NCI-H345 treated with DMSO at 0.1 percent for 48 hours (cell line): Measurements from ENCODE around the gene NCSTN.

Experiments
- DNase-seq: peaks from one replicate; lab custom pipeline; 2025; ENCODE audit not compliant: unreplicated experiment; lab: John Stamatoyannopoulos, UW

The NCSTN gene

DNA sequence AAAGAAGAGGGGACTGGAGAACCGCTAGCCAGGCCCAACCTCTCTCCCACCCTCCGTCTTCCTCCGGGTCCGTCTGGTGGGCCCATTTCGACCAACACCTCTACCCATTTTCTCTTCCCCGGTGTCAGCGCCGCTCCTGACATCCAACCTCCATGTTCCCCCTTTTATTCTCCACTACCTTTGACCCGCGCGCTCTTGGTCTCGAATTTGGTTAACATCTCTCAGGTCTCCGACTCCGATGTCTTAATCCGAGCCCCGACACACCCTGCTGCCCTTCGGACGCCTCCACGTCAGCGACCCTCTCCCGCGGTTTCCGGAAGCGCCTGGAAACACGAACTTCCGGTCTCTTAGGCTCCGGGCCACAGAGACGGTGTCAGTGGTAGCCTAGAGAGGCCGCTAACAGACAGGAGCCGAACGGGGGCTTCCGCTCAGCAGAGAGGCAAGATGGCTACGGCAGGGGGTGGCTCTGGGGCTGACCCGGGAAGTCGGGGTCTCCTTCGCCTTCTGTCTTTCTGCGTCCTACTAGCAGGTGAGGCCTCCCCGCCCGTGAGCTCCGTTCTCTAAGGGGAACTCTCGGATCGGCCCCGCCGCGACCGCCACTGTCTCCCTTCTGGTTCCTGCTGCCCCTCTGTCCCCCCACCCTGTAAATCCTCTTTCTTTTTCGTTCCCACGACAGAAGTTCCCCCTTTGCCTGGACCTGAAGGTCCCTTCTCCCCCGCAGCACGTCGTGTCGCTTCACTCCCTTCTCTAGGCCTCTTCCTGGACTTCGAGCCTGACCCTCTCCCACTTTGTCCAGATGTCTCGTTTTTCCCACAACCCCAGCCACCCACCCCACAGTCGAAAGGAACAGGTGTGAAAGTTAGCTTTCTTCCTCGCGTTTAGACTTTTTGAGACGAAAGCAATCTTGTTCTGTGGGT lies at the start of gene NCSTN, which contains the start of gene COPA:
Gene NCSTN (plus strand): TSS at position 431 of the 917 bp plus-strand sequence. CDS start 14 bp downstream, at position 445.
Gene COPA (minus strand): TSS at position 298 of the 917 bp plus-strand sequence. CDS start 80 bp downstream, at position 218.
- peak; percentile 79 for DNase-seq

DNA sequence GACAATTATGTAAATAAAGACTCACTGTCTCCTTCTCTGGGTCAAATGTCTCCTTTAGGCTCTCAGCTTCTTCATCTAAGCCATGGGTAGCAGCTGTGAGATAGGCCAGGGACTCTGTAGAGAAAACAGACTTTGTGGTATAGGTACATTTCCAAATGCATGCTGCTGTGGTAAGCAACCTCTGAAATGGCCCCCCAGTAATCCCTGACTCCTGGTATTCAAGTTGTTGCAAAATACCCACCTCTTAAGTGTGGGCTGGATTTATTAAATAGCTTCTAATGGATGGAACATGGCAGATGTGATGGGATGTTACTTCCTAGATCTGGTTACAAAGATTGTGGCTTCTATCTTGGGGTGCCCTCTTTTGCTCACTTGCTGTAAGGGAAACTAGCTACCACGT lies 47.1 kb upstream of the NCSTN start:
- DNase-seq = no peak

DNA sequence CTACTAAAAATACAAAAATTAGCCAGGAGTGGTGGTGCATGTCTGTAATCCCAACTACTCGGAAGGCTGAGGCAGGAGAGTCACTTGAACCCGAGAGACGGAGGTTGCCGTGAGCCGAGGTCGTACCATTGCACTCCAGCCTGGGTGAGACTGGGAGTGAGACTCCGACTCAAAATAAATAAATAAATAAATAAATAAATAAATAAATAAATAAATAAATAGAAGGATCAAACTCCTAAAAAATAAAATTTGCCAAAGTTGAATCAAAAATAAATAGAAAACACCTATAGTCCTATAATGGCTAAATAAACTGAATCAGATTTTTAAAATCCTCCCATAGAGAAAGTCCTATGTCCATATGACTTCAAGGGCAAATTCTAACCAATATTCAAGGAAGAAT lies 43.0 kb upstream of the NCSTN start:
- no peak for DNase-seq

DNA sequence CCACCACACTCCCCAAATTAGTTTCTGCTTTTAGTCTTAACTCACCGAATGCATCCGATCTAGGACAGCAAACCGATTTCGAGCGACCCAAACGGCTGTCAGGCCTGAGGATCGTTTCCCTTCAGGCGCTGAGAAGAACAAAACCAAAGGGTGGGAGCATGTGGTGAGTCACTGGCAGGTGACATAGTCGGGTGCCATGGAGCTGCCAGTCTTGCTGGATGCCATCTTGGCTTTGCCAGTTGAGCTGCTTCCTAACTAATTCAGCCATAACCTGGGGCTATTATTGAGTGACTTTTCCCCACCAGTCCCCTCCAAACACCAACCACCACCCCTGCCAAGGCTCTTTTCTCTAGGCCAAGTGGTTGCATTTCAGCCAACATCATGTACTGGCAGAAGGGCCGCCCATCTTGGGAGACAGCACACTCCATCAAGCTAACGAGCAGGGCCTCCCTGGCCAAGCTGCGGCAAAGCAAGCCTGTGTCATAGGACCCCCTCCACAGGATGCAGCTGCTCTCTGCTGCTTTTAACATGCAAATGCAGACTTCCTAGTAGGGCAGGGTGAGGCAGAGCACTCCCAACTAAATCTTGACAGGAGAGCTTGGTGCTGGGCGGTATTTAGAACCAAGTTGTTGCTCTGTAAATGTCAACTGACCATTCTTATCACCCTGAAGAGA lies 35.9 kb upstream of the NCSTN start:
- no peak for DNase-seq

DNA sequence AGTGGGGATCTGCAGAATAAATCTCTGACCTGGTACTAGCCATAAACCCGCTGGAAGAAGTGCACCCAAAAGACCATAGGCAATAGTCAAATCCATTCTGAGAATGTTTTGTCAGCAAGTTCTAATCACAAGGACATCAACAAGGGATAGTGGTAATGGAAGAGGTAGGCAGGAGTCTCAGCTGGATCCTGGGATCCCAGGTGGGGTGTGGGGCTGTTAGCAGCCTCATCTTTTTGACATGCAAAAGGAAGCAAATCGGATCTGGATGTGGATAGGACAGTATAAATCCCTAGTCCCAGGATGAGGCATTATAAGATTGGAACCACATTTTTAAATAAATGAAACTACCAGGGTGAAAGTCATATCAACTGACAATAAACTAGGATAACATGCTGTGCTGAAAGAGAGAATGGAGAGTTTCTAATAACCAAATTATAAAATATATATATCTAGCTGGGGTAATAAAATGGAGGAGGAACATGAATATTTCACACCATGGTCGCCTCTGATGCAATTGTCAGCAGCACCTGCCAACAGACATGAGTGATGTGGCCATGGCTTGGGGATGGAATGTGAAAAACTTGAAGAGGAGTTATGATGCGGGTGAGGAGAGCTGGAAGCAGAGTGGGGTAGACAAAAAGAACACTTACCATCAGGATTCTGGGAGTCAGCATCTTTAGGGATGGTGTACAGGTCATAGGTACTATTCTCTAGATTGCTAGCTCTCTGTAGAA lies 34.6 kb upstream of the NCSTN start:
- no peak for DNase-seq

DNA sequence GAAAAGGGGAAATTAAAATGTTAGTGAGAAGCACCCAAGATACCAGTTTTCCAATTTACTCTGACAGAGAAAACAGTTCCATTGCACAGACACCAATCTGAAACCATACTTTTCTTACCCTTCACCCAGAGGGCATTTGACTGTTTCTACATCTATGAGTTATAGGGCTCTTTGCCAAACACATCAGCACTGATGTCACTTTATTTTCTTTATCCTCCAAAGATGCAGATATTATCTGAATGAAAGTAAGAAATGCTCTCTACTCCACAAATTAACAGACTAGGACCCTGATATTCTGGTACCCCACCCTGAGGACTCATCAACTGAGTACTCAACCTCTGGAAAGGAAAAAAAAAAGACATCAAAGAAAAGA lies 34.0 kb upstream of the NCSTN start:
- no peak for DNase-seq

DNA sequence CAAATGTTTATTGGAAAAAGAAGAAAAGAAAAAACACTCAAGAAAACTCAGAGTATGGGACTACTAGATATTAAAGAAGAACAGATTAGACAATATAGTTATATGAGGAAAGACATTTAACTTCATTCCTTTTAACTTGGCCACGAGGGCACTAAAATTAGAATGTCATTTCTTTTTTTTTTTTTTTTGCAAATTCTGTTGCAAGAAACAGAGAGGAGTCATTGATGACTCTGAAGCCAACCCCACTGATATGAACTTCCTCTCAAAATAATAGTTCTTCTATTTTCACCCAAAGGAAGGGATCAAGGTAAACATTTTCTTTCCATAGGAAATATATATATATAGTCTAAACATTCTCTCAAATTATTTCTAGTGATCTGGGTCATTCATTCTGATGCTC lies 33.6 kb upstream of the NCSTN start:
- no peak for DNase-seq

DNA sequence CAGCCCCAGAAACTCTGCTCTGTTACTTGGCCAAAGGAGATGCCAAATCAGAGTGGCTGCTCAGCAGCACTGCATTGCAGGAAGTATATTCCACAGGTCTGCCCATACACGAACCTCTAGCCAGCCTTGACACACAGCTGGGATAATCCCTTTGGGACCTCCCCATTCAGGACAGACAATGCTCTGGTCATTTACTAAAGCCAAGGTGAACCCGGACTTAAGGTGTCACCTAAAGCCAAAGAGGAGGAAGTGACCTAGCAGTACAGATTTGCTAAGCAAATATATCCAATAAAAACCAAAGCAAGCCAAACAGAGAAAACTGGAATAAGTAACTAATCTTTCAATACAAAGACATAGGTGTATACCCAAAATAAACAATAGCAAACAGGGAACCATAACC lies 27.8 kb upstream of the NCSTN start:
- DNase-seq = no peak

DNA sequence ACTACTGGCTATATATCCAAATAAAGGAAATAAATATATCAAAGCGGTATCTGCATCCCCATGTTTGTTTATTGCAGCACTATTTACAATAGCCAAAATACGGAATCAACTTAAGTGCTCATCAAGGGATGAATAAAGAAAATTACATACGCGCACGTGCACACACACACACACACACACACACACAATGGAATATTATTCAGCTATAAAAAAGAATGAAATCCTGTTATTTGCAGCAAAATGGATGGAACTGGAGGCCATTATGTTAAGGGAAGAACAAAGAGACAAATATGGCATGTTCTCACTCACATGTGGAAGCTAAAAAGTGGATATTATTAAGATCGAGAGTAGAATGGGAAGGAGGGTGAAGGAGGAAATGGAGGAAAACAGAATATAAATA lies 20.4 kb upstream of the NCSTN start:
- DNase-seq = no peak

DNA sequence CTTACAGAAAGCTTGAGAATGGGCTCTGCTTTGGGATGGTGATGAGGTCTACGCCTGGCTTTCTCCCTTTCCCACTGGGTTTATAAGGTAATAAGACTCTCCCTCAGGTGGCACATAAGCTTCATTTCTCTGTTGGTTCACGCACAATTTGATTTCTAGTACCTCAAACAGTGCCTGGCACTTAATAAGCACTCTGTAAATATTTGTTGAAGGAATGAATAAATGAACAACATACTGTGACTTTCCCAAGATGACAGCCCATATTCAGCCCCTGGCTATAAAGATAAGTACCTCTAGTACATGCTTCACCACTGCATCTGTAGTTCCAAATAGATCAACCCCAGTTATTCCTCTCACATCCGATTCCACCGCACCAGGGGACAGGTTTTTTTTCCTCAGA lies 17.9 kb upstream of the NCSTN start:
- DNase-seq = peak; percentile 98

DNA sequence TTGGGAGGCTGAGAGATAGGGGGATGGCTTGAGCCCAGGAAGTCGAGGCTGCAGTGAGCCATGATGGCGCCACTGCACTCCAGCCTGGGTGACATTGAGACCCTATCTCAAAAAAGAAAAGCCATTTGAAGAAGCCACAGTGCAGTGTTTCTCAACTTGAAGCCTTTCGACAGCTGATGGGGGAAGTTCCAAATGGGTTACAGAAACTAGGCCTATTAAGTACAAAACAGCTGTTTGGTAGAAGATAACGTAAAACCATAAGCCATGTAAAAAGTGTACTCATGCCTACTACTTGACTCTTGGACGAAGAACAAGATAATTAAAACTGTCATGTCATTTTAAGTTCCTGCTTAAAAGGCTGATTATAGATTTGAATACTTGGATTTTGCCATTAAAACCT lies 16.8 kb upstream of the NCSTN start:
- DNase-seq = no peak

DNA sequence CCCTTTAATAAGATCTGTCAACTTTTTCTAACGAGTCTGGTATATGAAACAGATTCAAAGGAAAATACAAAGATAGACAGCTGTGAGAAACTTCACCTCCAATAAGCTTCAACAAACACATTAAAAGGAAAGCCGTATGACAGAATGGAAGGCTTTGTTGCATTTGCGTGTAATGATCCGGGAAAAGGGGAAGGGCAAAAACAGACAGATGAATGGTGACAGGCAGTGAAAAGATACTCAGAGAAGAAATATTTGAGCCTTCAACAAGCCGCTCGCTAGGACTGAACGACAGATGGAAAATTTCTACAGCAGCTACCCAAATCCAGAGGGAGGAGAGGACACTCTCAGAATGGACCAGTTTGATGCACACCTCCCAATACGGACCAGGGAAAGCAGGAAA lies 15.0 kb upstream of the NCSTN start:
- DNase-seq = peak; percentile 87

DNA sequence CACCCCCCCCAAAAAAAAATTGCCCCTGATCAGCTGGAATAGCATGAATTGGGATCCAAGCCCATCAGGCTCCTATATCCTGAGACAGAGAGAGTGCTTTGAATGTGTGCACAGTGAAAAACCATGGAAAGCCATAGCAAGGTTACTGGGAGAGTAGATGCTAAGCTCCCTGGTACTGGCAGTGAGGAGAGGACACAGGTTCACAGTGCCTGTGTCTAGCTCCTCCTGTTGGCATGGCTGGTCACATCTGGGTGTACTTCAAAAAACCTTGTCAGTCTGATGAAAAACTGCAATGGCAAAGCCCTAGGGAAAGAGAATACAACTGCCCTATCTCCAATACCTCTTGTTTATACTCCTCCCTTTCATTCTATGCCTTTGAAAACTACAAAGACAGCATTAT lies 13.1 kb upstream of the NCSTN start:
- DNase-seq = peak; percentile 8

DNA sequence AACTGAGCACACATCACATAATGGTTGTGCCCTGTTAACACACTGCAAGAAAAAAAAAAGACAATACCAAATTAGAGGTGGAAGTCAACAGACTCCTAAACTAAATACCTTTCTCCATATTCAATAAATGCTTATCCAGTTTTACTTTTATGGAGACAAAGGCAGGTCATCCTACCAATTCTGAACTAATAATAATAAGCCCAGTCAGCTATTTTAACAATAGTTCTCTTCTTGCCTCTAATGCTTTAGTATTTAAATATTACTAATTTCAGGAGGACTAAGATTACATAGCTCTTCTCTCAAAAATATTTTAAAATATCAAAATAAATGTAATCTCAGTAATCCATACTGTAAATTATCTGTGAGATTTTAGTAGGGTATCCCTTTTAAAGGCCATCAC lies 10.7 kb upstream of the NCSTN start:
- no peak for DNase-seq

DNA sequence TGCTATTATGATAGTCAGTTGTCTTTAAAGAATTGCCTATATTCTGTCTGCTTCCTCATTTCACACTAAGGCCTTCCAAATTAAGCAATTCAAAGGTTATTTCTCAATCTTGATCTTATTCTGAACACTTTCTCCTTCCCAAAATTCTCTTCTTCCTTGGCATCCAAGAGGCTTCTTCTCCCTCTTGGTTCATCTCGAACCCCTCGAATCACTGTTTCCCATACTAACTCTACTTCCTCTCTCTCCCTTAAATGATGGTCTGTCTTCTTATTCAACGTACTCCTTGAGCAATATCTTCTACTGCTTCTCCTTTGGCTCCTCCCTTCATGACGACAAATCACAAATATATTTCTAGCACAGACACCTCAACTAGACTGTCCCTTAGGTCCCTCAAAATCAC lies 4.6 kb upstream of the NCSTN start:
- no peak for DNase-seq

DNA sequence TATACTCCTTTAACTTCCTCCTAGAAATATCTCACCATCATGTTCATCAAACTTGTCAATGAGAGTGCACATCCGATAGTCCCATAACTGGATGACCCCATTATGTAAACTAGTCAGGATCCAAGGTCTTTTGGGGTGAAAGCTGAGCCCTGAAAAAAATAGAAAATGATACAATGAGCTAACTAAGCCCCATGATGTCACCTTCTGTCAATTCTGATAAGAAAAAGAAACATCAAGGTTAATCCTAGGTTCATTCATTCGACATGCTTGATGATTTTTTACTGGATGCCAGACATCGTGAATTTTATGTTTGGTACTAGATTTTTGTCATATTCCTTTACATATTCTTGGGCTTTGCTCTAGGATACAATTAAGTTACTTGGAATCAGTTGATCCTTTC lies 3.0 kb upstream of the NCSTN start:
- DNase-seq = no peak

DNA sequence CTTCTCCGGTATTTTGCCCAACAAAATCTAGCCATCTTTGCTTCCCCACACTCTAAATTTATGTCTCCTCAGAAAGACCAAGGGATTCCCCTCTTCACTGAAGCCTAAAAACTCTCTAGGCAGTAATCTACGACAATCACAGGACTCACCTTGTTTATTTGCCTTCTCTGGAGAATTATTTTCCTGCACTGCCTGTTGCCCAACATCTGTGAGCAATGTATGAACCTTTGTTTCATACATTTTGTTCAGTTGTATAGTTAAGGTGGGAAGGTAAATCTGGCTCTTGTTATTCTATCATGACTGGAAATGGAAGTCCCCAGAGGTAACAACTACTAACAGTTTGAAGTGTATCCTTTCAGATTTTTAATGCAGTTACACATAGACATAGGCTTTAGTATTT lies 2.3 kb upstream of the NCSTN start:
- no peak for DNase-seq

DNA sequence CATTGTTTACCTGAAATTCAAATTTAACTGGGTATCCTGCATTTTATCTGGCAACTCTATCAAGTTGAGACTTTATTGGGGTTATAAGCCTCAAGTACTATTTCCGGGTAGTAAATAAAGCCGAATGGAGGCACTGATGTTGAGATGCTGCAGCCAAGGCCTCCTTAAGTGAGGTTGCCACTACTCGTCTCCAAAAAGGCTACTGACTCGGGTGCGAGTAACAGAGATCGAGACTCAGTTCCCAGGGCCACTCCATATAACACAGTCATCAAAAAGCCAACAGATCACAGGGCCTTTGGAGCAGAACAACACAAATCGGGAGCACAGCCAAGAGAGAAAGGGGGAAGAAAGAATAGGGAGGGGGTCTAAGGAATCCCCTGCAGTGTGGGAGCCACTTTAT lies 657 bp upstream of the NCSTN start:
- no peak for DNase-seq

DNA sequence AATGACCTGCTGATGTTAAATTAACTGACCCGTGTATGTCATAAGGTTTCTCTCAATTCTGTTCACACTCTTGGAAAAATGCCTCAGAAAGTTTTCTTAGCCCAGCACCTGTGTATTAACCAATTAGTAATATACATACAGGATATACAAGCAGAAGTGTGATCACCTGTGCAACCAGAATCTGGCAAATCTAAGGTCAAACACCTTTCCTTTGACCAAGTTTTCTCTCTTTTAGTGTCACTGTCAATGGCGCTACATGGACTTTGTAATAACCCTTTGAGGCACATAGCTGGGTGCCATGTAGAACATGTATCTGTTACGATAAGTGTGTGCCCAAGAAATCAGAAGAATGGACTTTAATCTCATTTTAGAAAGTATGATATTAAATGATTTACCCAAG lies 1.1 kb downstream of the NCSTN start:
- DNase-seq = no peak

DNA sequence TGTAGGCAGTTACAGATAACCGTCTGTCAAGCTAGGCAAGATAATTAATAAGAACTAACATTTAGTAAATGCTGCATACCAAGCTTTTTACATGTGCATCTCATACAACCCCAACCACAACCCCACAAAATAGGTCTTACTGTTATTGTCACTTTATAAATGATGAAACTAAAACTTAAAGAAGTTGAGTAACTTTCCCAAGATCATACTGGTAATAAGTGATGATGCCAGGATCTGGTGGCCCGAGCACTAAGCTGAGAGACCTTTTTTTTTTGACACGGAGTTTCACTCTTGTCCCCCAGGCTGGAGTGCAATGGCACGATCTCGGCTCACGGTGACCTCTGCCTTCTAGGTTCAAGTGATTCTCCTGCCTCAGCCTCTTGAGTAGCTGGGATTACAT lies 1.8 kb downstream of the NCSTN start:
- DNase-seq = no peak

DNA sequence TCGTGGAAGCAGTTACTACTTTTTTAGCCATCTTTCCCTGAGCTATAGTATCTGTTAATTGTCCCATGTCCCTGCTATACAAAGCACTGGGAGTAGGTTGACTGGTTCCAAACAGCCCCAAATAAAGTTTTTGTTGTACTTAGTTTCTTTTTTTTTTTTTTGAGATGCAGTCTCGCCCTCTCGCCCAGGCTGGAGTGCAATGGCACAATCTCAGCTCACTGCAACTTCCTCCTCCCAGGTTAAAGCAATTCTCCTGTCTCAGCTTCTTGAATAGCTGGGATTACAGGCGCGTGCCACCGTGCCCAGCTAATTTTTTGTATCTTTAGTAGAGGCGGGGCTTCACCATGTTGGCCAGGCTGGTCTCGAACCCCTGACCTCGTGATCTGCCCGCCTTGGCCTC lies 3.3 kb downstream of the NCSTN start:
- DNase-seq = no peak

DNA sequence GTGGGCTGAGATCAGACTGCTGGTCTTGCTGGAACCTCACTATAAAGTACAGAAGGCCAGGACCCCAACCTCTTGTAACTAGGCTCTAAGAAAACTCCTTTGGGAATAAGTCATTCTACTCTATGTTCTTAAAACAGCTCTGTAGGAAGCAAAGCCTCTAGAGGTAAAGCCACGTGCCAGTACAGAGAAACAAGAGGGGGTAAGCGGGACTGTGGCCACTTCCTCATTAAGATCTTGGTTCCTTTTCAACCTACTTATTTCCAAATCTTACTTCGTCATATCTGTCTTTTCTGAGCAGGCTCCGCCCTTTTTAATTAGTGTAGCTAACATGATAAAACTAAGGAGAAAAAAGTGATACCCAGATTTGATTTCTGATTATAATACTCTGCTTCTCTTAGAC lies 3.8 kb downstream of the NCSTN start:
- DNase-seq = no peak
